Measurements from ENCODE around the gene FOXI2. TPM values are rescaled to one million over a fixed set of nuclear protein-coding genes. Genes with fewer than 3 reads are reported as not detected.

The FOXI2 gene
- total RNA-seq, 4 donors from 2014 or later, result 0.59 to 0.87 TPM; not detected in 2

DNA sequence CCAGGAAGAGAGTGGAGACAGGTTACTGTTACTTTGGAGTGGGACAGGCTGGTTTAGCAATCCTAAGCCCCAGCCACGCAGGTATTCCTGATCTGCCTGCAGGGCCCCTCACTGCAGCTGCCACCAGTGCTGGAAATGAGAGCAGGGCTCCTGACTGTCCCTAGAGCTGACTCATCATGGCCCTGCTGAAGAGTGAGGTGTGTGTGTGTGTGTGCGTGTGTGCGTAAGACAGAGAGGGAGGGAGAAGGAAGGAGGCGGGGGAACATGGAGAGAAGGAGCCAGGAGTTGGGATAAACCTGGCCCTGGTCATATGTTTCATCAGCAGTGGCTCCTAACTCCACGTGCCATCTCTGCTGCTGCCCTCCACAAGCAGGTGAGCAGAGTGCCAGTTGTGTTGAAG is 3.6 kb downstream of the FOXI2 start:
- Histone ChIP-seq H3K27me3 (peaks cover 0 to 38% of the 10 kb centered on the region in 2 donors), H3K4me3 (no peak overlapping the region)
- 74 to 80% methylated on average over 5 of the region's 5 CpGs for WGBS, 2 donors

GRCh38 chr10:127743205-127743604 is 6.2 kb downstream of the FOXI2 start:
- H3K9me3 ChIP-seq, result peaks cover 0 to 4% (median 0%) of the 10 kb centered on the region in 4 donors
- H3K4me1 ChIP-seq, result peaks cover 0 to 10% (median 0%) of the 10 kb centered on the region in 4 donors
- no peak for DNase-seq (ENCODE audit: low spot score in 2 of 2)
- peaks cover 0 to 13% of the 10 kb centered on the region in 2 donors for H3K27me3 ChIP-seq
- H3K4me3 ChIP-seq, result no peak overlapping the region
- no peak overlapping the region for H3K27ac ChIP-seq
- TF ChIP-seq POLR2A (IDR thresholded peaks at IDR 0.05), result no peak
- no peak for TF ChIP-seq CTCF (IDR thresholded peaks at IDR 0.05)
- no peak for TF ChIP-seq EP300 (IDR thresholded peaks at IDR 0.05)
- 25 to 32% methylated on average over 3 of the region's 3 CpGs for WGBS, 2 donors
- H3K36me3 ChIP-seq, result no peaks in the 10 kb centered on the region

More for the DNA sequence above, 3.6 kb downstream of the FOXI2 start:
- TF ChIP-seq EP300 (IDR thresholded peaks at IDR 0.05) (no peak), CTCF (IDR thresholded peaks at IDR 0.05) (no peak), POLR2A (IDR thresholded peaks at IDR 0.05) (no peak)
- peaks cover 0 to 32% (median 0%) of the 10 kb centered on the region in 4 donors for H3K4me1 ChIP-seq
- no peaks in the 10 kb centered on the region for H3K36me3 ChIP-seq
- H3K9me3 ChIP-seq, result no peaks in the 10 kb centered on the region
- no peak for DNase-seq (ENCODE audit: low spot score in 2 of 2)
- no peak overlapping the region for H3K27ac ChIP-seq

DNA sequence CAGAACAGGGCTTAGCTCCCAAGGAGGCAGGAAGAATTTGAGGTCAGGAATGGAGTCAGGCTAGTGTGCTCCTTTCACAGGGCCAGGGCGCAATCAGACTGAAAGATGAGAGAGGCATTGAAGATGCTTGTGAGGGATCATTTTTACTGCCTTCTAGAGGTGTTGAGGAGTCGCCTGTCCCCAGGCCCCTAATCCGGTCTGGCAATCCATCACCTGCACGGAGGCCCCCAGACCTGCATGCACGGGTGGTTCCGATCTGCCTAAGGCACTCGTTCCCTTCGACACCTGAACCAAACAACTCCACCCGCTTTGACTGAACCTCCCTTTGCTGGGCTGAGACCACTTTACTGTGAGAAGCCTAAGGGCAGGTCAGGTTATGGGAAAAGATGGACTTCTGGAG is 8.0 kb downstream of the FOXI2 start:
- WGBS, 2 donors, result 56 to 57% methylated on average over 9 of the region's 9 CpGs
- Histone ChIP-seq H3K27ac (no peak overlapping the region), H3K4me1 (no peaks in the 10 kb centered on the region), H3K27me3 (no peaks in the 10 kb centered on the region), H3K36me3 (no peaks in the 10 kb centered on the region), H3K4me3 (no peak overlapping the region), H3K9me3 (peaks cover 0 to 18% (median 0%) of the 10 kb centered on the region in 4 donors)
- DNase-seq (ENCODE audit: low spot score in 2 of 2), result no peak
- no peak for TF ChIP-seq CTCF (IDR thresholded peaks at IDR 0.05)
- TF ChIP-seq POLR2A (IDR thresholded peaks at IDR 0.05), result no peak
- TF ChIP-seq EP300 (IDR thresholded peaks at IDR 0.05), result no peak

DNA sequence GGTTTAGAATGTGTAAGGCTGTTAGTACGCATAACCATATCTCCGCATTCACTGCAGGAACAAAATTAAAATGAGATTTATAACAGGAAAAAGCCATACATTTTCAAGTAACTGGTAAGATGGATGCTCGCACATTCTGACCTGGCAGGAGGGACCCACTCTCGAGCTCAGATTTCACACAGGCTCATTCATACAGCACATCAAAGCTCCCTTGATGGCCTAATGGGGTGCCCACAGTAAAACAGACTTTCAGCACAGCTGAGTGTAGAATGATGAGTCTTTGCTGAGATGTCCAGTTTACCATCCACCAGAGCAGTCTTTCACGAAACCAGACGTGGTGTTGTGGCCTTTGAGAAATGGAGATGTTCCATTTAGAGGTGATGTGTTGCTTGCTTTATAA is 8.9 kb downstream of the FOXI2 start:
- H3K4me1 ChIP-seq, result no peaks in the 10 kb centered on the region
- H3K4me3 ChIP-seq, result no peak overlapping the region
- WGBS, 2 donors, result 45 to 48% methylated on average over 6 of the region's 6 CpGs
- no peak overlapping the region for H3K27ac ChIP-seq
- DNase-seq (ENCODE audit: low spot score in 2 of 2), result no peak
- TF ChIP-seq CTCF (IDR thresholded peaks at IDR 0.05) (no peak), EP300 (IDR thresholded peaks at IDR 0.05) (no peak), POLR2A (IDR thresholded peaks at IDR 0.05) (no peak)
- H3K9me3 ChIP-seq, result peaks cover 0 to 19% (median 0%) of the 10 kb centered on the region in 4 donors
- no peaks in the 10 kb centered on the region for H3K27me3 ChIP-seq
- no peaks in the 10 kb centered on the region for H3K36me3 ChIP-seq

GRCh38 chr10:127755753-127756152 is 18.8 kb downstream of the FOXI2 start:
- H3K9me3 ChIP-seq, result no peaks in the 10 kb centered on the region
- no peak for TF ChIP-seq CTCF (IDR thresholded peaks at IDR 0.05)
- TF ChIP-seq POLR2A (IDR thresholded peaks at IDR 0.05), result no peak
- TF ChIP-seq EP300 (IDR thresholded peaks at IDR 0.05), result no peak
- no peak overlapping the region for H3K27ac ChIP-seq
- H3K4me3 ChIP-seq, result no peak overlapping the region
- no peaks in the 10 kb centered on the region for H3K4me1 ChIP-seq
- DNase-seq (ENCODE audit: low spot score in 2 of 2), result no peak
- H3K36me3 ChIP-seq, result no peaks in the 10 kb centered on the region
- H3K27me3 ChIP-seq, result no peaks in the 10 kb centered on the region
- WGBS, 2 donors, result 52 to 59% methylated on average over 3 of the region's 3 CpGs

Data from tibial nerve (tissue), 4 donors.